ENCODE data around the gene GID4. TPM values are rescaled to one million over a fixed set of nuclear protein-coding genes. Genes with fewer than 3 reads are reported as not detected.

Gene GID4
- total and polyA plus RNA-seq, 4 donors = 1.7 to 4.9 (median 3.7) TPM

DNA sequence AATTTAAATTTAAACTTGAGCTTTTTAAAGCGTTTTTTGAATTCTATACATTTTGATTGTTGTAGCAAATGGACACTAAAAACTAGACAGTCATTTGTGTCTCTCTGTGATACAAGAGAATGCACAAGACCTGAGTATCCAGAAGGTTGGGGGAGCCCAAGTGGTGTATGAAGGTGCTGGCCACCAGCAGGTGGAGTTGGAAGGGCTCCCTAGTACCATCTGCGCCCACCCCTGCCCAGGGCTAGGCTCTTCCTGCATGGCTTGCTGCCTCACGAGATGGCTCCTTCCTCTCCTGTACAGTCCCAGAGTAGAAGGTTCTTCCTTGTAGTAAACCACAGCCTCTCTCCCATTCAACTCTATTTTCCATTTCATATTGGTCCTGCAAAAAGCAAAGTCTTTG is 17.0 kb downstream of the GID4 start:
- TF ChIP-seq EGR1 (IDR thresholded peaks at IDR 0.05; ENCODE audit: low read depth in 2 of 2) = no peak
- Histone ChIP-seq H3K4me3 (ENCODE audit: low read depth in 1 of 3, low read length in 3 of 3) (no peak overlapping the region), H3K9ac (ENCODE audit: low read depth in 1 of 2, low read length in 2 of 2) (no peak overlapping the region), H3K27me3 (ENCODE audit: control insufficient read depth in 4 of 4, insufficient read depth in 4 of 4, low read length in 3 of 4) (no peaks in the 10 kb centered on the region), H3K36me3 (ENCODE audit: control insufficient read depth in 4 of 4, insufficient read depth in 3 of 4, low read depth in 1 of 4, low read length in 3 of 4) (peaks cover 3 to 31% (median 12%) of the 10 kb centered on the region in 4 donors), H3K9me3 (ENCODE audit: control insufficient read depth in 4 of 4, low read length in 3 of 4) (no peaks in the 10 kb centered on the region), H3K4me1 (ENCODE audit: control insufficient read depth in 4 of 4, insufficient read depth in 4 of 4, low read length in 3 of 4) (no peaks in the 10 kb centered on the region), H3K27ac (ENCODE audit: low read depth in 1 of 2, low read length in 2 of 2) (no peak overlapping the region)
- no peak for DNase-seq (ENCODE audit: low spot score)
- WGBS = 92% methylated on average over 3 of the region's 3 CpGs

DNA sequence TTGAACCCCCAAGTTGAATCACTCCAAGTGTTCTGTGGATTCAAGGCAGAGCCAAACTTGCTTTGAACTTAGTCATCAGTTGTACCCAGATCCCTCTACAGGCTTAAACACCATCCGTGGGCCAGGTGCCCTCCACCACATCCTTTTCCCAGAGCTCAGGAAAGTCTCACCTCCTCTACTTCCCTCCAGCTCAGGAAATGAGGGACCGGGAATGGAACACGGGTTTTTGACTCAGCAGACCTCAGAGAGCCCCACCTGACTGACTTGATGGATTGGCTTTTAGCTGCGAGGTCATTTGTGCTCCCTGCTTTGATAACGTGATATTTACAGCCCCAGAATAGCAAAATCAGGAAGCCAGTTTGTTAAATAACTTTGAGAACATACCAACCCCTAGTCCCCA is 20.1 kb downstream of the GID4 start:
- TF ChIP-seq, protein P1, sequence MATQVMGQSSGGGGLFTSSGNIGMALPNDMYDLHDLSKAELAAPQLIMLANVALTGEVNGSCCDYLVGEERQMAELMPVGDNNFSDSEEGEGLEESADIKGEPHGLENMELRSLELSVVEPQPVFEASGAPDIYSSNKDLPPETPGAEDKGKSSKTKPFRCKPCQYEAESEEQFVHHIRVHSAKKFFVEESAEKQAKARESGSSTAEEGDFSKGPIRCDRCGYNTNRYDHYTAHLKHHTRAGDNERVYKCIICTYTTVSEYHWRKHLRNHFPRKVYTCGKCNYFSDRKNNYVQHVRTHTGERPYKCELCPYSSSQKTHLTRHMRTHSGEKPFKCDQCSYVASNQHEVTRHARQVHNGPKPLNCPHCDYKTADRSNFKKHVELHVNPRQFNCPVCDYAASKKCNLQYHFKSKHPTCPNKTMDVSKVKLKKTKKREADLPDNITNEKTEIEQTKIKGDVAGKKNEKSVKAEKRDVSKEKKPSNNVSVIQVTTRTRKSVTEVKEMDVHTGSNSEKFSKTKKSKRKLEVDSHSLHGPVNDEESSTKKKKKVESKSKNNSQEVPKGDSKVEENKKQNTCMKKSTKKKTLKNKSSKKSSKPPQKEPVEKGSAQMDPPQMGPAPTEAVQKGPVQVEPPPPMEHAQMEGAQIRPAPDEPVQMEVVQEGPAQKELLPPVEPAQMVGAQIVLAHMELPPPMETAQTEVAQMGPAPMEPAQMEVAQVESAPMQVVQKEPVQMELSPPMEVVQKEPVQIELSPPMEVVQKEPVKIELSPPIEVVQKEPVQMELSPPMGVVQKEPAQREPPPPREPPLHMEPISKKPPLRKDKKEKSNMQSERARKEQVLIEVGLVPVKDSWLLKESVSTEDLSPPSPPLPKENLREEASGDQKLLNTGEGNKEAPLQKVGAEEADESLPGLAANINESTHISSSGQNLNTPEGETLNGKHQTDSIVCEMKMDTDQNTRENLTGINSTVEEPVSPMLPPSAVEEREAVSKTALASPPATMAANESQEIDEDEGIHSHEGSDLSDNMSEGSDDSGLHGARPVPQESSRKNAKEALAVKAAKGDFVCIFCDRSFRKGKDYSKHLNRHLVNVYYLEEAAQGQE (IDR thresholded peaks at IDR 0.05) = no peak
- TF ChIP-seq HNF4G (IDR thresholded peaks at IDR 0.05) = no peak
- Histone ChIP-seq H3K4me3 (ENCODE audit: low read depth in 1 of 3, low read length in 3 of 3) (no peak overlapping the region), H3K27ac (ENCODE audit: low read depth in 1 of 2, low read length in 2 of 2) (no peak overlapping the region), H3K27me3 (ENCODE audit: control insufficient read depth in 4 of 4, insufficient read depth in 4 of 4, low read length in 3 of 4) (no peaks in the 10 kb centered on the region), H3K9ac (ENCODE audit: low read depth in 1 of 2, low read length in 2 of 2) (no peak overlapping the region), H3K9me3 (ENCODE audit: control insufficient read depth in 4 of 4, low read length in 3 of 4) (no peaks in the 10 kb centered on the region), H3K4me1 (ENCODE audit: control insufficient read depth in 4 of 4, insufficient read depth in 4 of 4, low read length in 3 of 4) (no peaks in the 10 kb centered on the region), H3K36me3 (ENCODE audit: control insufficient read depth in 4 of 4, insufficient read depth in 3 of 4, low read depth in 1 of 4, low read length in 3 of 4) (peaks cover 3 to 50% (median 22%) of the 10 kb centered on the region in 4 donors)
- no peak for DNase-seq (ENCODE audit: low spot score)
- WGBS = 82% methylated on average over 5 of the region's 5 CpGs

GRCh38 chr17:18064053-18064452 is 24.8 kb downstream of the GID4 start:
- Histone ChIP-seq H3K9ac (ENCODE audit: low read depth in 1 of 2, low read length in 2 of 2) (no peak overlapping the region), H3K36me3 (ENCODE audit: control insufficient read depth in 4 of 4, insufficient read depth in 3 of 4, low read depth in 1 of 4, low read length in 3 of 4) (peaks cover 5 to 48% (median 23%) of the 10 kb centered on the region in 4 donors), H3K4me1 (ENCODE audit: control insufficient read depth in 4 of 4, insufficient read depth in 4 of 4, low read length in 3 of 4) (no peaks in the 10 kb centered on the region), H3K4me3 (ENCODE audit: low read depth in 1 of 3, low read length in 3 of 3) (no peak overlapping the region), H3K27me3 (ENCODE audit: control insufficient read depth in 4 of 4, insufficient read depth in 4 of 4, low read length in 3 of 4) (no peaks in the 10 kb centered on the region), H3K9me3 (ENCODE audit: control insufficient read depth in 4 of 4, low read length in 3 of 4) (no peaks in the 10 kb centered on the region), H3K27ac (ENCODE audit: low read depth in 1 of 2, low read length in 2 of 2) (no peak overlapping the region)
- TF ChIP-seq TAF1 (conservative IDR thresholded peaks at IDR 0.05) (no peak), SP1 (IDR thresholded peaks at IDR 0.05) (no peak), RAD21 (IDR thresholded peaks at IDR 0.05) (no peak), HNF4G (IDR thresholded peaks at IDR 0.05) (no peak), NR2F2 (IDR thresholded peaks at IDR 0.05) (no peak), EGR1 (IDR thresholded peaks at IDR 0.05; ENCODE audit: low read depth in 2 of 2) (no peak), MAX (IDR thresholded peaks at IDR 0.05) (no peak), JUND (IDR thresholded peaks at IDR 0.05) (no peak), FOXA1 (IDR thresholded peaks at IDR 0.05) (no peak), FOXA2 (IDR thresholded peaks at IDR 0.05) (no peak), YY1 (IDR thresholded peaks at IDR 0.05) (no peak)
- TF ChIP-seq, protein P1 (IDR thresholded peaks at IDR 0.05) = no peak
- TF ChIP-seq, protein P2, sequence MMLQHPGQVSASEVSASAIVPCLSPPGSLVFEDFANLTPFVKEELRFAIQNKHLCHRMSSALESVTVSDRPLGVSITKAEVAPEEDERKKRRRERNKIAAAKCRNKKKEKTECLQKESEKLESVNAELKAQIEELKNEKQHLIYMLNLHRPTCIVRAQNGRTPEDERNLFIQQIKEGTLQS (IDR thresholded peaks at IDR 0.05) = no peak
- TF ChIP-seq, protein P3, sequence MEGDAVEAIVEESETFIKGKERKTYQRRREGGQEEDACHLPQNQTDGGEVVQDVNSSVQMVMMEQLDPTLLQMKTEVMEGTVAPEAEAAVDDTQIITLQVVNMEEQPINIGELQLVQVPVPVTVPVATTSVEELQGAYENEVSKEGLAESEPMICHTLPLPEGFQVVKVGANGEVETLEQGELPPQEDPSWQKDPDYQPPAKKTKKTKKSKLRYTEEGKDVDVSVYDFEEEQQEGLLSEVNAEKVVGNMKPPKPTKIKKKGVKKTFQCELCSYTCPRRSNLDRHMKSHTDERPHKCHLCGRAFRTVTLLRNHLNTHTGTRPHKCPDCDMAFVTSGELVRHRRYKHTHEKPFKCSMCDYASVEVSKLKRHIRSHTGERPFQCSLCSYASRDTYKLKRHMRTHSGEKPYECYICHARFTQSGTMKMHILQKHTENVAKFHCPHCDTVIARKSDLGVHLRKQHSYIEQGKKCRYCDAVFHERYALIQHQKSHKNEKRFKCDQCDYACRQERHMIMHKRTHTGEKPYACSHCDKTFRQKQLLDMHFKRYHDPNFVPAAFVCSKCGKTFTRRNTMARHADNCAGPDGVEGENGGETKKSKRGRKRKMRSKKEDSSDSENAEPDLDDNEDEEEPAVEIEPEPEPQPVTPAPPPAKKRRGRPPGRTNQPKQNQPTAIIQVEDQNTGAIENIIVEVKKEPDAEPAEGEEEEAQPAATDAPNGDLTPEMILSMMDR (IDR thresholded peaks at IDR 0.05; ENCODE audit: low read depth, low read length, missing input control) = no peak
- WGBS = 84% methylated on average over 2 of the region's 2 CpGs
- DNase-seq (ENCODE audit: low spot score) = no peak
